A549 treated with GW870086 at 1 μM for 4 hours (cell line): Measurements from ENCODE around the gene INKA1. TPM values are rescaled to one million over a fixed set of nuclear protein-coding genes. Genes with fewer than 3 reads are reported as not detected.

Experiments
- total RNA-seq: library from RNA; stranded (reverse); fragments of 200-300 nt; extraction: Qiagen RNA extraction; gene quantifications from 5 replicates; pipeline ENCODE4 v1.2.3, GENCODE V29; 2022; ENCODE audit warnings: low read depth

INKA1 gene
- 1.1 to 2.3 TPM (median 1.9 TPM) in 5 replicates for total RNA-seq

GRCh38 chr3:49802719-49803464 is at the start of gene INKA1:
Gene INKA1, plus strand, starts transcription at chr3:49803261. Its CDS starts 132 bp downstream, at chr3:49803393.

GRCh38 chr3:49786357-49787181 is 16.5 kb upstream of the INKA1 start, which contains the start of gene IP6K1:
Gene IP6K1, minus strand, starts transcription at chr3:49786542. Its CDS starts 38,502 bp downstream, at chr3:49748040.

DNA sequence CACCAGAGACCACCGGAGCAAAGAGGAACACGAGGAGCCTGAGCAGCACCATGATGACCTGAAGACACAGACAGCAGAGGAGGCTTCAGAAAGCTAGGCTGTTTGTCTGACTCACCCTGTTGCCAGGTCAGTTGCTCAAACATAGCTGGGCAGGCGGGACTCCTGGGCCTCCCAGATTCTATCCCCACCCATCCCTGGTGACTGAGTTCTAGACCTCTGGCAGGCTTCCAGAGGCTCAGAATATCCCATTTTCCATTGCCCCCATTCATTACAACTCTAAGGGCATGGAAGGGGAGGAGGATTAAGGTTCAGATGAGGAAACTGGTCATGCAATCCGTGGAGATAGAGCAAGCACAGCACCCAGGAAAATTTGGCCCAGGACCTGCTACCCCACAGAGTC is 3.3 kb upstream of the INKA1 start, which contains the start of gene CDHR4:
TSS of gene CDHR4 (minus strand) at position 113 of the 400 bp plus-strand sequence. CDS start at position 52, 61 bp downstream.

DNA sequence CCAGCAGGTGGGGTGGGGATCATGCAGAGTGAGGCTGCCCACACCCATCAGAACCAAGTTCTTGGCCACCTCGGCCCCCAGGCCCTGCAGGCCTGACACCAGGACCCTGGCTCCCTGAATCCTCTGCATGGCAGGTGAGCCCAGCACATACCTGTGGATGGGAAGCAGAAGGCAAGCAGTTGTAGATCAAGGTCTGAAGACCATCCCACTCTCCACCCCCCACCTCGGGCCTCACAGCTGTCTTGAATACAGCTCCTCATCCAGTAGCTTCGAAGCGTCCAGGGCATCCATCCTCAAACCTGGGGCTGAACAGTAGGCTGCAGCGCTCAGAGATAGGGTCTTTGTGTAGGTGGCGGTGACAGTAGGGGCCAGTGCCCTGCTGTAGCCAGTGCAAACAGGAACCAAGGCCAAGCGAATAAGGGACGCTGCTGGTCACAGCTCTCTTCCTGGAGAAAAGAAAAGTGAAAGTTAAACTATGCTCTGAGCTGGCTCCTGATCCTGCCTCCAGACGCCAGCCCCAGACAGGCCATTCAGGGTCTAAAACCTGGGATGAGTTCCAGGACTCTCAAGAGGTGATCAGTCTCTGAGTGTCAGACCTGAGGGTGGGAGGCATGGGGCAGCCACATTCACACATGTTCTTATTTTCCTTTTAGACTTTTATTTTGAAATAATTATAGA is 10.6 kb downstream of the INKA1 start, which contains the start of gene UBA7:
TSS of gene UBA7 (minus strand) at position 457 of the 678 bp plus-strand sequence. CDS start at position 291, 166 bp downstream.

Other genes starting within 250 kb of the INKA1 start
- 0.05 to 0.22 TPM (median 0.15 TPM) in 5 replicates for gene BSN, start 248.8 kb upstream of the INKA1 start, total RNA-seq
- gene APEH, start 128.9 kb upstream of the INKA1 start, total RNA-seq: 57.3 to 70.8 TPM (median 63.6 TPM) in 5 replicates
- gene MST1, start 113.8 kb upstream of the INKA1 start, total RNA-seq: 1.2 to 2.2 TPM (median 1.7 TPM) in 5 replicates
- gene RNF123, start 113.7 kb upstream of the INKA1 start, total RNA-seq: 10.2 to 15.0 TPM (median 13.6 TPM) in 5 replicates
- gene AMIGO3, start 83.6 kb upstream of the INKA1 start, total RNA-seq: 0.52 to 1.8 TPM (median 0.64 TPM) in 5 replicates
- 14.9 to 18.9 TPM (median 18.2 TPM) in 5 replicates for gene GMPPB, start 79.3 kb upstream of the INKA1 start, total RNA-seq
- 19.7 to 24.1 TPM (median 21.3 TPM) in 5 replicates for gene IP6K1, start 16.7 kb upstream of the INKA1 start, total RNA-seq
- 0.21 to 0.52 TPM (median 0.32 TPM) in 4 of 5 replicates, not detected in the other for gene CDHR4, start 3.4 kb upstream of the INKA1 start, total RNA-seq
- 0.32 to 1.0 TPM (median 0.60 TPM) in 5 replicates for gene UBA7, start 10.7 kb downstream of the INKA1 start, total RNA-seq
- 9.2 to 14.6 TPM (median 12.7 TPM) in 5 replicates for gene TRAIP, start 53.3 kb downstream of the INKA1 start, total RNA-seq
- 0.30 to 0.63 TPM (median 0.45 TPM) in 5 replicates for gene CAMKV, start 66.6 kb downstream of the INKA1 start, total RNA-seq
- gene MST1R, start 100.6 kb downstream of the INKA1 start, total RNA-seq: 5.4 to 8.4 TPM (median 7.7 TPM) in 5 replicates
- gene MON1A, start 126.5 kb downstream of the INKA1 start, total RNA-seq: 5.6 to 9.7 TPM (median 7.5 TPM) in 5 replicates
- 23.3 to 27.5 TPM (median 26.0 TPM) in 5 replicates for gene RBM6, start 136.9 kb downstream of the INKA1 start, total RNA-seq